Esophagus squamous epithelium (tissue), 4 donors: Measurements from ENCODE around the gene SNX1.

Experiments
- CTCF ChIP-seq, 6 experiments: fragments of 450-650 bp in 4 of 6; fragments of 200-600 bp in 2 of 6; sonication (generic) in 2 of 6; IDR thresholded peaks; one replicate each; pipeline ENCODE4 v1.5.1; 2016 to 2019; ENCODE audit warnings: antibody characterized with exemption in 6 of 6, mild to moderate bottlenecking in 4 of 6, moderate library complexity in 4 of 6
- POLR2A ChIP-seq, 4 donors: fragments of 450-650 bp; IDR thresholded peaks; one replicate each; pipeline ENCODE4 v1.6.1; 2017; ENCODE audit warnings: antibody characterized with exemption in 4 of 4, mild to moderate bottlenecking in 4 of 4, moderate library complexity in 3 of 4

- no peak for TF ChIP-seq POLR2A (IDR thresholded peaks at IDR 0.05)
- TF ChIP-seq CTCF (IDR thresholded peaks at IDR 0.05) = peak in 1 of 6 experiments; percentile 22
These were observed 3.5 kb upstream of the SNX1 start for GRCh38 chr15:64092075-64092820.
